HepG2 (cell line): Measurements from ENCODE around the gene GPT2. TPM values are rescaled to one million over a fixed set of nuclear protein-coding genes. Genes with fewer than 3 reads are reported as not detected.
A peak's percentile ranks its signal among the peaks of the same experiment; 100 is the strongest.

Experiments
- DPF2 ChIP-seq: sonication (generic); formaldehyde crosslinking; IDR thresholded peaks from 2 replicates; pipeline ENCODE4 v1.4.0; 2020; ENCODE audit warnings: mild to moderate bottlenecking, low read depth, missing genetic modification reagents, borderline replicate concordance
- ELF1 ChIP-seq: sonication (generic); formaldehyde crosslinking; IDR thresholded peaks from 2 replicates; pipeline ENCODE4 v1.4.0; 2020; ENCODE audit warnings: missing genetic modification reagents
- FOSL2 ChIP-seq: sonication (generic); formaldehyde crosslinking; IDR thresholded peaks from 2 replicates; pipeline ENCODE4 v1.4.0; 2020; ENCODE audit warnings: missing genetic modification reagents
- HMGXB4 ChIP-seq, 2 experiments: sonication (generic) in 1 of 2; formaldehyde crosslinking in 1 of 2; IDR thresholded peaks; 2 replicates each; pipeline versions ENCODE4 v1.4.0 to v1.6.1; 2018 to 2020; ENCODE audit warnings: missing genetic modification reagents in 2 of 2, borderline replicate concordance in 1 of 2, low read depth in 1 of 2, mild to moderate bottlenecking in 1 of 2, missing biosample characterization in 1 of 2
- KLF12 ChIP-seq: sonication (generic); formaldehyde crosslinking; IDR thresholded peaks from 2 replicates; pipeline ENCODE4 v1.4.0; 2020; ENCODE audit warnings: missing genetic modification reagents, borderline replicate concordance
- MED13 ChIP-seq: sonication (generic); formaldehyde crosslinking; IDR thresholded peaks from 2 replicates; pipeline ENCODE4 v1.5.0; 2020; ENCODE audit warnings: missing genetic modification reagents
- MYC ChIP-seq: sonication (generic); formaldehyde crosslinking; IDR thresholded peaks from 2 replicates; pipeline ENCODE4 v1.9.0; 2021; ENCODE audit warnings: missing genetic modification reagents, borderline replicate concordance
- NFRKB ChIP-seq: fragments of 450-650 bp; IDR thresholded peaks from 2 replicates; pipeline ENCODE4 v1.6.1; 2017
- PTBP1 ChIP-seq: fragments of 200-400 bp; formaldehyde crosslinking; IDR thresholded peaks from 2 replicates; pipeline ENCODE4 v1.6.1; 2018; ENCODE audit warnings: low read length, low read depth; ENCODE audit not compliant: poor library complexity, severe bottlenecking
- RELA ChIP-seq: sonication (generic); formaldehyde crosslinking; IDR thresholded peaks from 2 replicates; pipeline ENCODE4 v1.4.0; 2020; ENCODE audit warnings: missing genetic modification reagents
- SALL1 ChIP-seq: sonication (generic); formaldehyde crosslinking; IDR thresholded peaks from 2 replicates; pipeline ENCODE4 v1.8.0; 2022; ENCODE audit warnings: mild to moderate bottlenecking, missing genetic modification reagents
- SMAD3 ChIP-seq: sonication (generic); formaldehyde crosslinking; IDR thresholded peaks from 2 replicates; pipeline ENCODE4 v1.4.0; 2020; ENCODE audit warnings: missing genetic modification reagents
- UBTF ChIP-seq: sonication (generic); formaldehyde crosslinking; IDR thresholded peaks from 2 replicates; pipeline ENCODE4 v1.4.0; 2020; ENCODE audit warnings: mild to moderate bottlenecking, missing genetic modification reagents
- ZC3H4 ChIP-seq: sonication (generic); formaldehyde crosslinking; IDR thresholded peaks from 2 replicates; pipeline ENCODE4 v1.4.0; 2020; ENCODE audit warnings: missing genetic modification reagents, borderline replicate concordance
- ZEB1 ChIP-seq: IDR thresholded peaks from 2 replicates; pipeline ENCODE4 v1.6.1; 2012; ENCODE audit warnings: mild to moderate bottlenecking, low read depth, inconsistent platforms; ENCODE audit not compliant: insufficient replicate concordance
- ZFP36L1 ChIP-seq: sonication (generic); formaldehyde crosslinking; IDR thresholded peaks from 2 replicates; pipeline ENCODE4 v1.8.0; 2022; ENCODE audit warnings: mild to moderate bottlenecking, missing genetic modification reagents, moderate library complexity
- ZNF101 ChIP-seq: sonication (generic); formaldehyde crosslinking; IDR thresholded peaks from 2 replicates; pipeline ENCODE4 v1.4.0; 2020; ENCODE audit warnings: mild to moderate bottlenecking, low read depth, missing genetic modification reagents, borderline replicate concordance
- ZNF253 ChIP-seq: sonication (generic); formaldehyde crosslinking; IDR thresholded peaks from 2 replicates; pipeline ENCODE4 v1.8.0; 2022; ENCODE audit warnings: mild to moderate bottlenecking, missing genetic modification reagents, borderline replicate concordance
- ZNF441 ChIP-seq: sonication (generic); formaldehyde crosslinking; IDR thresholded peaks from 2 replicates; pipeline ENCODE4 v1.7.0; 2021; ENCODE audit warnings: missing genetic modification reagents, borderline replicate concordance
- ZNF704 ChIP-seq: sonication (generic); formaldehyde crosslinking; IDR thresholded peaks from 2 replicates; pipeline ENCODE4 v1.8.1; 2023; ENCODE audit warnings: mild to moderate bottlenecking, inconsistent platforms, moderate library complexity, missing genetic modification reagents, borderline replicate concordance
- polyA plus RNA-seq, 8 experiments: library from polyadenylated mRNA; depleted of rRNA in 3 of 8; stranded (reverse) in 7 of 8; unstranded in 1 of 8; fragments of >200 nt; fragmentation: Illumina TruSeq in 4 of 8; extraction: Trizol in 4 of 8; gene quantifications; 2 replicates each; pipeline versions ENCODE4 v1.2.1 to v1.2.3, GENCODE V29; 2011 to 2016; ENCODE audit warnings: low read depth in 4 of 8, missing spikeins in 1 of 8, mixed read lengths in 1 of 8; ENCODE audit not compliant: insufficient read depth in 1 of 8
- total RNA-seq, 5 experiments: library from RNA; depleted of rRNA; stranded (reverse); fragments of >200 nt; fragmentation: Illumina TruSeq; extraction: Trizol; gene quantifications; 2 replicates each; pipeline ENCODE4 v1.2.3, GENCODE V29; 2016; ENCODE audit warnings: low read depth in 1 of 5

Gene GPT2
- total and polyA plus RNA-seq, 2 of the 13 experiments (the other 11 are each of a cell fraction or from before 2014, with no cell fraction given), result 138 to 267 TPM

GRCh38 chr16:46948548-46949166, 64.5 kb downstream of the GPT2 start (continued):
- TF ChIP-seq SMAD3 (CRISPR knock-in tag) (no peak; the same call in 1 of the 2 replicates), ZNF704 (CRISPR knock-in tag) (no peak), UBTF (CRISPR knock-in tag) (no peak), KLF12 (no peak), FOSL2 (CRISPR knock-in tag) (peak; percentile 32), MYC (CRISPR knock-in tag) (peak; percentile 61; the same call in 1 of the 2 replicates), ELF1 (CRISPR knock-in tag) (peak; percentile 50; the same call in 1 of the 2 replicates), ZNF101 (no peak), SALL1 (CRISPR knock-in tag) (peak; percentile 81), HMGXB4 (CRISPR knock-in tag; IDR thresholded peaks at IDR 0.05; ENCODE audit: borderline replicate concordance in 1 of 2, low read depth in 1 of 2) (peak; percentile 46 to 48; a peak in 2 of 4 replicates), PTBP1 (no peak), MED13 (CRISPR knock-in tag) (no peak), DPF2 (CRISPR knock-in tag) (peak; percentile 62), ZC3H4 (no peak), ZNF441 (CRISPR knock-in tag) (no peak; the same call in 1 of the 2 replicates), NFRKB (no peak), RELA (CRISPR knock-in tag) (no peak), ZFP36L1 (CRISPR knock-in tag) (no peak), ZNF253 (no peak), ZEB1 (no peak)
